Measurements from ENCODE around the gene GAPDH.

DNA sequence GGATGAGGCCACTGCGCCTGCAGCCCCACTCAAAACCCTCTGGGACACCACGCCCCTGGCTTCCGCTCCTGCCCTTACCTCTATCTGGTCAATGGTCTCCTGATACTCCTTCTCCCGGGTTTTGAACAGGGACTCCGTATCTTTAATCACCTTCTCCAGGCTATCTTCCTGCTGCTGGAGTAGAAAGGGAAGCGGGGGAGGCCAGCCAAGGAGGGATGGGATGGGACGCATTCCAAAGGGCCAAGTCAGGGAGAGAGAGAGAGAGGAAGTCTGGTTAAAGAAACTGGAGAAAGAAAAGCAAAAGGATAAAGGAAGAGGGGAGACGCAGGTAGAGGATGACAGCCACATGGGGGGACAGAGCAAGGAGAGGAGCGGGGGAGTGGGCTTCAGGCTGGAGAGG is 13.7 kb downstream of the GAPDH start:
- TF ChIP-seq CTCF (IDR thresholded peaks at IDR 0.05), result no peak
- TF ChIP-seq POLR2A (IDR thresholded peaks at IDR 0.05), result no peak
